Smooth muscle cell (in vitro differentiated cells): ENCODE data around the gene MRPS16. TPM values are rescaled to one million over a fixed set of nuclear protein-coding genes. Genes with fewer than 3 reads are reported as not detected.

Experiments used
- DNase-seq: peaks from one replicate; lab custom pipeline; 2025; ENCODE audit not compliant: unreplicated experiment; lab: John Stamatoyannopoulos, UW
- H2AFZ ChIP-seq: fragments of 200-600 bp; sonication (generic); 2 replicates; pipeline ENCODE4 v1.6.0; 2016; ENCODE audit warnings: antibody characterized with exemption, low read depth, mild to moderate bottlenecking
- H3F3A ChIP-seq: fragments of 200-600 bp; sonication (generic); 2 replicates; pipeline ENCODE4 v1.6.0; 2017; ENCODE audit warnings: antibody characterized with exemption, low read depth
- H3K27ac ChIP-seq: fragments of 200-600 bp; sonication (generic); 2 replicates; pipeline ENCODE4 v1.5.1; 2016; ENCODE audit warnings: low read depth, mild to moderate bottlenecking
- H3K27me3 ChIP-seq: fragments of 200-600 bp; sonication (generic); 2 replicates; pipeline ENCODE4 v1.6.1; 2016; ENCODE audit warnings: low read depth, mild to moderate bottlenecking
- H3K36me3 ChIP-seq: fragments of 200-600 bp; sonication (generic); 2 replicates; pipeline ENCODE4 v1.5.1; 2016; ENCODE audit warnings: low read depth
- H3K4me1 ChIP-seq: fragments of 200-600 bp; sonication (generic); 2 replicates; pipeline ENCODE4 v1.5.1; 2016; ENCODE audit warnings: low read depth
- H3K4me2 ChIP-seq: fragments of 200-600 bp; sonication (generic); 2 replicates; pipeline ENCODE4 v1.6.0; 2016; ENCODE audit warnings: mild to moderate bottlenecking
- H3K4me3 ChIP-seq: fragments of 200-600 bp; sonication (generic); 2 replicates; pipeline ENCODE4 v1.5.1; 2016; ENCODE audit warnings: mild to moderate bottlenecking
- H3K79me2 ChIP-seq: fragments of 200-600 bp; sonication (generic); 2 replicates; pipeline ENCODE4 v1.6.0; 2016; ENCODE audit warnings: low read depth, mild to moderate bottlenecking
- H3K9ac ChIP-seq: fragments of 200-600 bp; sonication (generic); 2 replicates; pipeline ENCODE4 v1.6.0; 2016; ENCODE audit warnings: low read depth
- H3K9me3 ChIP-seq: fragments of 200-600 bp; sonication (generic); replicated peaks from 2 replicates; pipeline ENCODE4 v1.5.1; 2016; ENCODE audit warnings: low read depth
- H4K20me1 ChIP-seq: fragments of 200-600 bp; sonication (generic); 2 replicates; pipeline ENCODE4 v1.6.0; 2016; ENCODE audit warnings: low read depth
- WGBS: methylation state at CpG from one replicate; pipeline ENCODE4 v1.1.7; 2016; ENCODE audit warnings: low lambda C conversion rate; 5-methylcytosine and 5-hydroxymethylcytosine counted together
- polyA plus RNA-seq: library from polyadenylated mRNA; unstranded; fragments of >200 nt; fragmentation: Nextera tagmentation; extraction: Ambion mirVana; gene quantifications from 2 replicates; pipeline ENCODE4 v1.2.1, GENCODE V29; 2016
- total RNA-seq: library from RNA; depleted of rRNA; stranded (reverse); fragments of >200 nt; gene quantifications from 2 replicates; pipeline ENCODE4 v1.2.3, GENCODE V29; 2014
- TF ChIP-seq, protein P1 (sequence below): fragments of 200-600 bp; sonication (generic); IDR thresholded peaks from 2 replicates; pipeline ENCODE4 v1.5.1; 2017; ENCODE audit warnings: borderline replicate concordance, mild to moderate bottlenecking, antibody characterized with exemption; ENCODE audit not compliant: insufficient read depth, poor library complexity, severe bottlenecking

Gene MRPS16
- total and polyA plus RNA-seq, 2 experiments from 2014 or later = 37.4 to 82.6 TPM

DNA sequence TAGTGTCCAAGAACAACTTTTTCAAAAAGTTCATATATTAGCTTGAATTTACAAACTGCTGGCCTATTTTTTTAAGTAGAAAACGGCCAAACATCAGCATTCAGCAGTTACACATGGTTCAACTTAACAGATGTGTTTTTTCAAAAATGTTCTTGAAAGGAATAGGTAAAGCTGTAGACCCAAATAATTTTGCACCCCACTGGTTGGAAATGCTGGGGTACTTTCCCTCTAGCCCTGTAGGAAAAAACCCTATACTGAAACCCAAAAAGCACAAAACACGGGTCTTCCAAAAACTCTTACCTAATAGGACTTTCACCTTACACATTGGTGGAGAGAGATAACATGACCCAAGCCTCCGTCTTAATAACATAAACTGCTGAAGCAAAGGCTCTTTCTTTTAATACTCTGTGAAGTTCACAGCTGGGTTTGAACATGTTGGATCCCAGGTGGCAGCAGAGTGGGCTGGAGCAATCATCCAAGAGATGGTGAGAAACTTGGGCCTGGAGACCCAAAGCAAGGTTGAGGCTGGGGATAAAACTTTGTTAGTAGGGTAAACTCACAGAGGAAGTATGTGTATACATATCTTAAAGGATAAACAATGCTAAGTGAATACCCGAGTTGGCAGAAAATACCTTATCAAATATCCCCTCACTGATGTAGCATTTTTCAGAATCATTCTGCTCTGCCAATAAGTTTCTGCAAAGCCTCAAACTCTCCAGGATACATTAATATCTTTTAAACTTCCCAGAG, 4.8 kb downstream of the MRPS16 start:
- Histone ChIP-seq H3K27ac (peak overlapping the region; percentile 72), H3K27me3 (no peaks in the 10 kb centered on the region), H4K20me1 (no peaks in the 10 kb centered on the region), H3K4me1 (peaks cover 30% of the 10 kb centered on the region), H3K4me2 (peak overlapping the region; percentile 93), H3K9me3 (no peaks in the 10 kb centered on the region), H3K36me3 (peaks cover under 1% of the 10 kb centered on the region), H3F3A (peaks cover 25% of the 10 kb centered on the region), H3K9ac (peak overlapping the region; percentile 24), H3K4me3 (peak overlapping the region; percentile 70), H2AFZ (peak overlapping the region; percentile 67), H3K79me2 (peaks cover 61% of the 10 kb centered on the region)
- TF ChIP-seq, protein P1, sequence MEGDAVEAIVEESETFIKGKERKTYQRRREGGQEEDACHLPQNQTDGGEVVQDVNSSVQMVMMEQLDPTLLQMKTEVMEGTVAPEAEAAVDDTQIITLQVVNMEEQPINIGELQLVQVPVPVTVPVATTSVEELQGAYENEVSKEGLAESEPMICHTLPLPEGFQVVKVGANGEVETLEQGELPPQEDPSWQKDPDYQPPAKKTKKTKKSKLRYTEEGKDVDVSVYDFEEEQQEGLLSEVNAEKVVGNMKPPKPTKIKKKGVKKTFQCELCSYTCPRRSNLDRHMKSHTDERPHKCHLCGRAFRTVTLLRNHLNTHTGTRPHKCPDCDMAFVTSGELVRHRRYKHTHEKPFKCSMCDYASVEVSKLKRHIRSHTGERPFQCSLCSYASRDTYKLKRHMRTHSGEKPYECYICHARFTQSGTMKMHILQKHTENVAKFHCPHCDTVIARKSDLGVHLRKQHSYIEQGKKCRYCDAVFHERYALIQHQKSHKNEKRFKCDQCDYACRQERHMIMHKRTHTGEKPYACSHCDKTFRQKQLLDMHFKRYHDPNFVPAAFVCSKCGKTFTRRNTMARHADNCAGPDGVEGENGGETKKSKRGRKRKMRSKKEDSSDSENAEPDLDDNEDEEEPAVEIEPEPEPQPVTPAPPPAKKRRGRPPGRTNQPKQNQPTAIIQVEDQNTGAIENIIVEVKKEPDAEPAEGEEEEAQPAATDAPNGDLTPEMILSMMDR = no peak
- no peak for DNase-seq
- 57% methylated on average over 4 of the region's 4 CpGs for WGBS

DNA sequence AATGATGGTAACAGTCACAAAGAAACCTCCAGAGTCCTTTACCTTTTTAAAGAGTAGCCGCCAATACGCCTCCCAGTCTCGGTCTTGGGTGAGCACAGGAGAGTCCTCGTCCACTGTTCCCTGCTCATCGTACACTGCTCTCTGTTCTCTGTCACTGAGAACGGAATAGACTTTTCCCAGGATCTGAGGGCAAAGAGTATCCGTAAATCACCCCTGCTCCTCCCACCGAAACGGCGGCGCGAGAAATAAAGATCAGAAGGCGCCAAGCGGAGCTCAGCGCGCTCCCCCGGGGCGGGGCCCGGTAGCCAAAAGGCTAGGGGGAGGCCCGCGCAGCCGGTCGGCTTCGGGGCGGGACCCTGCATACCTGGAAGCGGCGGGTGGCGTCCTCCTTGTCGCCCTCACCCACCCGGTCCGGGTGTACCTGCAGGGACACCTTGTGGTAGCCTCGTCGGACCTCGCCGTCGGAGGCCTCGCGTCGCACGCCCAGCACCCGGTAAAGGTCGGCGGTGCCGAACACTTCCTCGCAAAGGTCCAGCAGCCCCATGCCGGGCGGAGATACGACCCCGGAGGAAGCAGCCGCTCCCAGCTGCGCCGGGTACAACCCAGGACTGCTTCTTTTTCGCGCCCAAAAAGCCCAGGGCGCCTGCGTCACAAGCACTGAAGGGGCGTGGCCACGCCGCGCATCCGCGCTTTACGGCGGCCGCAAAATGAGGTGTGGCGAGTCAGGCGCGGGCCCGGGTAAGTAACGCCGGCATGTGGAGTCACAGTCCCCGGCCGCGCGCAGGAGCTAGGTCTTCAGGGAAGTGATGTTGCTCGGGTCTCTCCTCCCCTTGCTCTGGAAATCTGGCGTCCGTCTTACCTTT, 5.6 kb downstream of the MRPS16 start, which contains the start of gene DNAJC9:
Gene DNAJC9 (minus strand): TSS at position 610 of the 863 bp plus-strand sequence. CDS start 66 bp downstream, at position 544.
- under 1% methylated on average over 71 of the region's 78 CpGs for WGBS
- Histone ChIP-seq H3K4me1 (peaks cover 30% of the 10 kb centered on the region), H3K4me2 (peak within 1 kb of the TSS; percentile 93), H3K9ac (peak within 1 kb of the TSS; percentile 57), H3K4me3 (peak within 1 kb of the TSS; percentile 70), H3K27ac (peak within 1 kb of the TSS; percentile 72), H4K20me1 (no peaks in the 10 kb centered on the region), H3K36me3 (peaks cover 6% of the 10 kb centered on the region), H2AFZ (peak within 1 kb of the TSS; percentile 67), H3F3A (peaks cover 24% of the 10 kb centered on the region), H3K79me2 (peaks cover 58% of the 10 kb centered on the region), H3K27me3 (no peaks in the 10 kb centered on the region), H3K9me3 (no peaks in the 10 kb centered on the region)
- peak; percentile 80 for DNase-seq
- TF ChIP-seq, protein P1 = no peak

DNA sequence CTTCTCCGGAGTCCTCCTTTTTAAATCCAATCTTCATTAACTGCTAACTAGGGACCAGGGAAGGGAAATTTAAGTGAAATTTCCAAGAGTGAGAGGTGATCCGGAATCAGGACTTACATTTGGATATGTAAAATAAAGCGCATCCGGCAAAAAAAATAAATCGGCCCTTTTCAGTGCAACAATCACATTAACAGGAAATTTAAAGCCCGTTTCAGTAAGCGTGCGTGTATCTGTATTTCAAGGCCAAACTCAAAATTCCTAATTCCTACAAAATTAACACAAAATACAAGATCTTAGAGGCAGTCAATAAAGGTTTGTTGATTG, 6.2 kb downstream of the MRPS16 start:
- Histone ChIP-seq H3K79me2 (peaks cover 53% of the 10 kb centered on the region), H4K20me1 (no peaks in the 10 kb centered on the region), H3K36me3 (peaks cover 12% of the 10 kb centered on the region), H3K4me3 (peak overlapping the region; percentile 70), H3K27me3 (no peaks in the 10 kb centered on the region), H3K4me2 (peak overlapping the region; percentile 93), H3K9ac (peak overlapping the region; percentile 57), H3F3A (peaks cover 30% of the 10 kb centered on the region), H3K9me3 (no peaks in the 10 kb centered on the region), H3K4me1 (peaks cover 24% of the 10 kb centered on the region), H3K27ac (peak overlapping the region; percentile 72), H2AFZ (peak overlapping the region; percentile 67)
- WGBS = 2% methylated on average over 8 of the region's 8 CpGs
- TF ChIP-seq, protein P1 = no peak
- DNase-seq = no peak
